Karpas-422 (cell line): ENCODE results near the gene MRC2. TPM values are rescaled to one million over a fixed set of nuclear protein-coding genes. Genes with fewer than 3 reads are reported as not detected.

ENCODE experiments used
- DNase-seq: peaks from one replicate; pipeline ENCODE4 v3.0.0-alpha.2; 2015
- H2AFZ ChIP-seq: fragments of 200-600 bp; sonication (generic); 2 replicates; pipeline ENCODE4 v1.6.1; 2014; ENCODE audit warnings: antibody characterized with exemption, low read length, mixed read lengths
- H3K27ac ChIP-seq: fragments of 200-600 bp; sonication (generic); 2 replicates; pipeline ENCODE4 v1.5.1; 2014; ENCODE audit warnings: mild to moderate bottlenecking, low read length, moderate library complexity
- H3K27me3 ChIP-seq: fragments of 200-600 bp; sonication (generic); 2 replicates; pipeline ENCODE4 v1.6.1; 2014; ENCODE audit warnings: low read length, mixed read lengths
- H3K36me3 ChIP-seq: fragments of 200-600 bp; sonication (generic); 2 replicates; pipeline ENCODE4 v1.6.1; 2014; ENCODE audit warnings: low read length, mixed read lengths; ENCODE audit not compliant: insufficient read depth
- H3K4me1 ChIP-seq: fragments of 200-600 bp; sonication (generic); 2 replicates; pipeline ENCODE4 v1.6.1; 2014; ENCODE audit warnings: mild to moderate bottlenecking, low read length, mixed read lengths
- H3K4me2 ChIP-seq: fragments of 200-600 bp; sonication (generic); 2 replicates; pipeline ENCODE4 v1.6.1; 2014; ENCODE audit warnings: low read length, low read depth, mild to moderate bottlenecking; ENCODE audit not compliant: poor library complexity, severe bottlenecking
- H3K4me3 ChIP-seq: fragments of 200-600 bp; sonication (generic); 2 replicates; pipeline ENCODE4 v1.5.1; 2014; ENCODE audit warnings: mild to moderate bottlenecking, antibody characterized with exemption, low read length, mixed read lengths
- H3K79me2 ChIP-seq: fragments of 200-600 bp; sonication (generic); 2 replicates; pipeline ENCODE4 v1.6.1; 2014; ENCODE audit warnings: mild to moderate bottlenecking, low read length, mixed read lengths
- H3K9ac ChIP-seq: fragments of 200-600 bp; sonication (generic); 2 replicates; pipeline ENCODE4 v1.6.0; 2014; ENCODE audit warnings: low read length
- H3K9me2 ChIP-seq: fragments of 200-600 bp; sonication (generic), shearing (Covaris generic); replicated peaks from 2 replicates; pipeline ENCODE4 v1.6.0; 2014; ENCODE audit warnings: mild to moderate bottlenecking, low read length, moderate library complexity; ENCODE audit not compliant: insufficient read depth
- H3K9me3 ChIP-seq: fragments of 300-700, 200-600 bp; sonication (generic); 2 replicates; pipeline ENCODE4 v1.6.1; 2014; ENCODE audit warnings: low read length, mixed read lengths
- H4K20me1 ChIP-seq: fragments of 200-600 bp; sonication (generic); 2 replicates; pipeline ENCODE4 v1.6.1; 2014; ENCODE audit warnings: mild to moderate bottlenecking, antibody characterized with exemption, low read length, low read depth; ENCODE audit not compliant: insufficient read depth
- total RNA-seq: library from RNA; depleted of rRNA; stranded (reverse); fragments of >200 nt; shearing (Covaris generic); gene quantifications from 2 replicates; pipeline ENCODE4 v1.2.3, GENCODE V29; 2014; ENCODE audit warnings: low replicate concordance

Gene MRC2
- total RNA-seq, 1 experiment from 2014 or later, result 0.26 TPM

DNA sequence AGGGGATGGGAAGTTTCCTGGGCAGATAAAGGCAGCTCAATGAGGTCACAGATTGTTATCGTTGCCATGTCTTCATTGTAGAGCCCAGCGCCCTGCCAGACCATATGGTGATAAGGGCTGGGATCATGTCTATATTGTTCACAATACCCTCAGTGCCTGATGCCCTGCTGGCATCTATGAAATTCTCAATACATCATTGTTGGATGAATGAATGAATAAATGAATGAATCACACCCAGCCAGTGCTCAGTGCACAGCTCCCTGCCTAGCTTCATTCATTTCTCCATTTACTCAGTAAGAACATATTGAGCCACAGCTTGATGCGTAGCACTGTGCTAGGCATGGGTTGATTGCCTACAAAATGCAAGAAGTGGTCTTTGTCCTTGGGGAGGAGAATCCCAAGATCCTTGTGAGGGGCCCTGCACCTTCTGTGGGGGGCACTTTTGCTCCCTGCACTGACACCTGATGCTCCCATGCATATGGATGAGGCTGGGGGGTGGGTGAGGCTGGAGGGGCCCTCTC lies 29.7 kb downstream of the MRC2 start:
- Histone ChIP-seq H3K4me2 (no peak overlapping the region), H3K79me2 (no peaks in the 10 kb centered on the region), H3K4me3 (no peak overlapping the region), H3K9ac (no peak overlapping the region), H3K36me3 (no peaks in the 10 kb centered on the region), H3K9me3 (no peaks in the 10 kb centered on the region), H2AFZ (no peak overlapping the region), H3K27ac (no peak overlapping the region), H4K20me1 (no peaks in the 10 kb centered on the region), H3K4me1 (peaks cover 14% of the 10 kb centered on the region), H3K27me3 (no peaks in the 10 kb centered on the region), H3K9me2 (no peaks in the 10 kb centered on the region)
- no peak for DNase-seq

DNA sequence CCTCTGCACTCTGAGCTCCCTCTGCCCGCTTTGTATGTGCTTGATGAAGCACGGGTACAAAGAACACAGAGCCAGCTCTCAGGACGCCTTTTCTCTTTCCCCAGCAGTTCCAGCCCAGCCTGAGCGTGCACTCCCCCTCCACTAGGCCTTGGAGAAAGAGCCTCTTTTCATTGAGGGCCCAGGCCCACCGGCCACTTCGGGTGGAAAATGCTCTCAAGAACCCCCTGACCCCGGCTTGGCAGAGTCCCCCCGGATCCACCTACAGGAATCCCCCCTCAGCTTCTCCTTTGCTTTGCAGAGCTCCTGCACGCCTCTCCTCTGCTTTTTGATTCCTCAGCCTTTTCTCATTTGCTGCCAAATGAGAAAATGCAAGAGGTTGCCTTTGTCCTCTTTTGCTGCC lies 30.2 kb downstream of the MRC2 start:
- Histone ChIP-seq H3K9me2 (no peaks in the 10 kb centered on the region), H3K79me2 (no peaks in the 10 kb centered on the region), H3K27ac (no peak overlapping the region), H3K9ac (no peak overlapping the region), H3K27me3 (no peaks in the 10 kb centered on the region), H4K20me1 (no peaks in the 10 kb centered on the region), H3K4me3 (no peak overlapping the region), H3K4me1 (peaks cover 9% of the 10 kb centered on the region), H3K9me3 (no peaks in the 10 kb centered on the region), H3K36me3 (no peaks in the 10 kb centered on the region), H2AFZ (no peak overlapping the region), H3K4me2 (no peak overlapping the region)
- DNase-seq, result no peak

DNA sequence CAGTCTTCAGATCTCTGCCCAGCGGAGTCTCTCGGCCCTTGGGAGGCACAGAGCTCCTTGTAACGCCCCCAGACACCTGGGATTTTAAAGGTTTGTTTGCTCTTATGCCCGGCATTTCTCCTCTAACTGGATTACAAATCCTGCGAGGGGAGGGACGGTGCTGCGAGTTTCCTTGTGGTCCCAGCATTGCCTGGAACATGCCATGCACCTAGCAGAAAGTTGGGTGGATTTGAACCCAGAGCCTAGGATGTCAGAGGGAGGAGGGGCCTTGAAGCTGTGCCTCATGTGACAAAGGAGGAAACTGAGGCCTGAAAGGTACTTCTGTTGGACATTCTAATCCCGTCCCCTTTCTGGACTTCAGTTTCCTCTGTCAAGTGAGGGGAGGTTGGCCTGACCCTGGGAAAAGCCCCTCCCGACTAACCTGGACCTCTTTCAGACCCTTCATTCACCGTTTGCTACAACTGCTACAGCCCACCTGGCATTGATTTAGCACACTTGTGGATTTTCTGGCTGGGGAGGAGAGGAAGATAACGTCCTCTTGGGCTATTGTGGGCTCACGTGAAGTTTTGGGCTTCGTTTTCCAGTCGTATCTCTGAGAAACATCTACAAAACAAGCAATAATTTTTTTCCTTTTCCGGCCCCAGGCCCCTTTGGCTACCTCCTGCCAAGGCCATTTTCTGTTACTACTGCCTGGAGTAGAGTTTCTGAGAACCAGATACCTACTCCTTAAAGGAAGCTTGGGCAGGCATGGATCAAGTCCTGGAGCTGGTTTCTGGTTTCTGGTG lies 30.9 kb downstream of the MRC2 start:
- Histone ChIP-seq H4K20me1 (no peaks in the 10 kb centered on the region), H2AFZ (no peak overlapping the region), H3K4me3 (no peak overlapping the region), H3K9ac (no peak overlapping the region), H3K79me2 (no peaks in the 10 kb centered on the region), H3K27me3 (no peaks in the 10 kb centered on the region), H3K4me2 (no peak overlapping the region), H3K4me1 (peaks cover 2% of the 10 kb centered on the region), H3K9me3 (no peaks in the 10 kb centered on the region), H3K9me2 (no peaks in the 10 kb centered on the region), H3K36me3 (no peaks in the 10 kb centered on the region), H3K27ac (no peak overlapping the region)
- no peak for DNase-seq

DNA sequence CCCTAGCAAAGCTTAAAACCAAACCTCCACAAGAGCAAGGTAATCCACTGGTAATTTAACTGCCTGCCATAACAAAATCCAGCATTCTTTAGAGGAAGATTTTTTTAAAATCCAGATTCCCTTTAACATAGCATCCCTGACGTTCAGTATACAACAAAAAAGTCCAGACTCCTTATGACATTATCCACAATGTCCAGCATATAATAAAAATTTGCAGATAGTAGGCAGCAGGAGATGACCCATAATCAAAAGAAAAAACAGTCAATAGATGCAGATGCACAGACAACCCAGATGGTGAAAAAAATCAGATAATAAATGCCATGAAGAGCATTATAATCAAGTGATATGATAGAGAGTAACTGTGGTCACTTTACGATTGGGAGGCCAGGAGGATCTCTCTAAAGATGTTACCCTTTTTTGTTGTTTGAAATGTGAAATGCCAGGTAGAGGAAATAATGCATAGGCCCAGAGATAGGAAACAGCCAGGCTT lies 33.2 kb downstream of the MRC2 start:
- H3K36me3 ChIP-seq, result no peaks in the 10 kb centered on the region
- H3K4me2 ChIP-seq, result no peak overlapping the region
- no peaks in the 10 kb centered on the region for H3K9me2 ChIP-seq
- H3K9ac ChIP-seq, result no peak overlapping the region
- no peak for DNase-seq
- no peaks in the 10 kb centered on the region for H3K9me3 ChIP-seq
- no peak overlapping the region for H3K4me3 ChIP-seq
- no peak overlapping the region for H3K27ac ChIP-seq
- no peaks in the 10 kb centered on the region for H3K27me3 ChIP-seq
- H3K4me1 ChIP-seq, result no peaks in the 10 kb centered on the region
- H3K79me2 ChIP-seq, result no peaks in the 10 kb centered on the region
- H2AFZ ChIP-seq, result no peak overlapping the region
- H4K20me1 ChIP-seq, result no peaks in the 10 kb centered on the region

DNA sequence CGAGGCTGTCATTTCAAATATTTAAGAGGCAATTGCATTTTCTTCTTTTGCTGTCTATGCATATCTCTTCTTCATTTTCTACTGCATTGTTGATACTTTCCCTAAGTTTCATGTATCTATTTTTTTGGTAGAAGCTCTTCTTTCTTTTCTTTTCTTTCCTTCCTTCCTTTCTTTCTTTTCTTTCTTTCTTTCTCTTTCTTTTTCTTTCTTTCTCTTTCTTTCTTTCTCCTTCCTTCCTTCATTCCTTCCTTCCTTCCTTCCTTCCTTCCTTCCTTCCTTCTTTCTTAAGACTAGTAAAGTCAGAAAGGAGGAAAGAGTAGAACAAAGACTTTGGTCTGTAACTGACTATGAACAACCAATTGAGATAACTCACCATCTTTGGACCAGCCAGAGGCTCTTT lies 33.9 kb downstream of the MRC2 start:
- Histone ChIP-seq H3K27ac (no peak overlapping the region), H3K9ac (no peak overlapping the region), H3K79me2 (no peaks in the 10 kb centered on the region), H3K9me3 (no peaks in the 10 kb centered on the region), H3K4me3 (no peak overlapping the region), H3K4me2 (no peak overlapping the region), H2AFZ (no peak overlapping the region), H3K4me1 (no peaks in the 10 kb centered on the region), H3K27me3 (no peaks in the 10 kb centered on the region), H3K36me3 (no peaks in the 10 kb centered on the region), H3K9me2 (no peaks in the 10 kb centered on the region), H4K20me1 (no peaks in the 10 kb centered on the region)
- DNase-seq, result no peak

DNA sequence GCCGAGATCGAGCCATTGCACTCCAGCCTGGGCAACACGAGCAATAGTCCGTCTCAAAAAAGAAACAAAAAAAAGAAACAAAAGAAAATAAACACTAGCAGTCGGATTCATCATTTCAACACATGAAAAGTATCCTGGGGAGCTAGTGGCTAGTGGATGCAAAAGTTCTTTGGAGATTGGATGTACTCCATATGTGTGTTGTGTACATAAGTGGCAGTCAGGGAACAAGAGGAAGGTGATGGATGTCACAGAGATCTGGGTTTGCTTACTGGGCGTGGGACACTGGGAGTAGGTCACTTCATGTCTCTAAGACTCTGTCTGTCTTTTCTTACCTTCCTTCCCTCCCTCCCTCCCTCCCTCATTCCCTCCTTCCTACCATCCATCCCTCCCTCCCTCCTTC lies 35.4 kb downstream of the MRC2 start:
- Histone ChIP-seq H3K4me3 (no peak overlapping the region), H3K4me2 (no peak overlapping the region), H3K9ac (no peak overlapping the region), H3K27ac (no peak overlapping the region), H3K79me2 (no peaks in the 10 kb centered on the region), H3K27me3 (no peaks in the 10 kb centered on the region), H3K4me1 (no peaks in the 10 kb centered on the region), H2AFZ (no peak overlapping the region), H3K9me2 (no peaks in the 10 kb centered on the region), H3K36me3 (no peaks in the 10 kb centered on the region), H4K20me1 (no peaks in the 10 kb centered on the region), H3K9me3 (no peaks in the 10 kb centered on the region)
- no peak for DNase-seq

DNA sequence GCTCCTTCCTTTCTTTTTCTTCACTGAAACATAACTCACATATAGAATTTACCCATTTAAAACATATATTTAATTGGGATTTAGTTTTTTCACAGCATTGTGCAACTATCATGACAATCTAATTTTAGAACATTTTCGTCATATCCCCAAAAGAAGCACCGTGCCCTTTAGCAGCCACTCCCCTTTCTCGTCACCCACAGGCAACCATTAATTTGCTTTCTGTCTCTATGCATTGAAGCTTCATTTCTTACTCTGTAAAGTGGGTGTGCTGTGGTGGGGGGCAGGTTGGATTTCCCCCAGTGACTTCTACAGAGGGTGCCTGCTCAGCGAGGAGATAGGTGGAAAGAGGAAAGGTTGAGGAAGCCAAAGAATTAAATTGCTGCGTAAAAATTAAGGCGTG lies 35.8 kb downstream of the MRC2 start:
- Histone ChIP-seq H3K4me3 (no peak overlapping the region), H3K9me2 (no peaks in the 10 kb centered on the region), H3K9me3 (no peaks in the 10 kb centered on the region), H3K27me3 (no peaks in the 10 kb centered on the region), H2AFZ (no peak overlapping the region), H3K36me3 (no peaks in the 10 kb centered on the region), H3K4me1 (no peaks in the 10 kb centered on the region), H4K20me1 (no peaks in the 10 kb centered on the region), H3K9ac (no peak overlapping the region), H3K4me2 (no peak overlapping the region), H3K79me2 (no peaks in the 10 kb centered on the region), H3K27ac (no peak overlapping the region)
- no peak for DNase-seq

DNA sequence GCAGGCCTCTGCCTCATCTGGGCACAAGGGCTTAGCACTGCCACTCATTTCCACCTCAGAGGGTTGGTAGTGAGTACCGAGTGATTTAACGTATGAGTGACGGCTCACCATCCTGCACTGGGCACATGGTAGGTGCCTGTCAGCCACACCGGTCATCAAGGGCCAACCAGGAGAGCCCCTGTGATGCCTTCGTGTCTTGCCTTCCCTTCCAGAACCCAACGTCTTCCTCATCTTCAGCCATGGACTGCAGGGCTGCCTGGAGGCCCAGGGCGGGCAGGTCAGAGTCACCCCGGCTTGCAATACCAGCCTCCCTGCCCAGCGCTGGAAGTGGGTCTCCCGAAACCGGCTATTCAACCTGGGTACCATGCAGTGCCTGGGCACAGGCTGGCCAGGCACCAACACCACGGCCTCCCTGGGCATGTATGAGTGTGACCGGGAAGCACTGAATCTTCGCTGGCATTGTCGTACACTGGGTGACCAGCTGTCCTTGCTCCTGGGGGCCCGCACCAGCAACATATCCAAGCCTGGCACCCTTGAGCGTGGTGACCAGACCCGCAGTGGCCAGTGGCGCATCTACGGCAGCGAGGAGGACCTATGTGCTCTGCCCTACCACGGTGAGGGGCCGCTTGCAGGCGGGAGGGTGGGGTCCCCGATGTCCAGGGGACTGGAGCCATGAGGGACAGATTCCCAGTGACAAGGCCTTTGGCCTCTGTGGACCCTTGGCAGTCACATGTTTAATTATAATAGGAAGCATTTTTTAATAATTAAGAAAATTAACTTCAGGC lies 37.1 kb downstream of the MRC2 start:
- DNase-seq, result no peak
- no peaks in the 10 kb centered on the region for H3K9me2 ChIP-seq
- no peaks in the 10 kb centered on the region for H3K79me2 ChIP-seq
- no peak overlapping the region for H3K9ac ChIP-seq
- no peak overlapping the region for H3K4me3 ChIP-seq
- H3K4me2 ChIP-seq, result no peak overlapping the region
- no peak overlapping the region for H2AFZ ChIP-seq
- no peak overlapping the region for H3K27ac ChIP-seq
- H4K20me1 ChIP-seq, result no peaks in the 10 kb centered on the region
- no peaks in the 10 kb centered on the region for H3K27me3 ChIP-seq
- H3K4me1 ChIP-seq, result no peaks in the 10 kb centered on the region
- H3K36me3 ChIP-seq, result no peaks in the 10 kb centered on the region
- no peaks in the 10 kb centered on the region for H3K9me3 ChIP-seq
